Progenitor cell of endocrine pancreas (in vitro differentiated cells): ENCODE results near the gene CIT. TPM values are rescaled to one million over a fixed set of nuclear protein-coding genes. Genes with fewer than 3 reads are reported as not detected.

ENCODE experiments used
- DNase-seq: peaks from one replicate; pipeline ENCODE4 v3.0.0; 2021; ENCODE audit warnings: low spot score; ENCODE audit not compliant: unreplicated experiment
- H3K27ac Mint-ChIP-seq: 2 replicates; pipeline ENCODE4 v1.8.0; 2021; ENCODE audit warnings: mild to moderate bottlenecking, moderate library complexity, mixed read lengths
- H3K27me3 Mint-ChIP-seq: 2 replicates; pipeline ENCODE4 v1.8.0; 2021; ENCODE audit warnings: mixed read lengths
- H3K36me3 Mint-ChIP-seq: 2 replicates; pipeline ENCODE4 v1.8.0; 2022; ENCODE audit warnings: mixed read lengths; ENCODE audit not compliant: insufficient read depth
- H3K4me1 Mint-ChIP-seq: 2 replicates; pipeline ENCODE4 v1.8.0; 2021; ENCODE audit warnings: low read depth, mixed read lengths
- H3K4me3 Mint-ChIP-seq: 2 replicates; pipeline ENCODE4 v1.8.0; 2021; ENCODE audit warnings: low read depth, mild to moderate bottlenecking, moderate library complexity, mixed read lengths
- H3K9me3 Mint-ChIP-seq: 2 replicates; pipeline ENCODE4 v1.8.0; 2021; ENCODE audit warnings: low read depth, mixed read lengths
- total RNA-seq: library from RNA; stranded (reverse); gene quantifications from 2 replicates; pipeline ENCODE4 v1.2.1, GENCODE V29; 2021
- TF ChIP-seq, protein P1 (sequence below): fragments of 200-600 bp; sonication (generic); IDR thresholded peaks from one replicate; pipeline ENCODE4 v1.5.0; 2021; ENCODE audit warnings: antibody characterized with exemption, mild to moderate bottlenecking; ENCODE audit not compliant: unreplicated experiment

The CIT gene
- total RNA-seq, 1 donor from 2014 or later = 44.1 TPM

DNA sequence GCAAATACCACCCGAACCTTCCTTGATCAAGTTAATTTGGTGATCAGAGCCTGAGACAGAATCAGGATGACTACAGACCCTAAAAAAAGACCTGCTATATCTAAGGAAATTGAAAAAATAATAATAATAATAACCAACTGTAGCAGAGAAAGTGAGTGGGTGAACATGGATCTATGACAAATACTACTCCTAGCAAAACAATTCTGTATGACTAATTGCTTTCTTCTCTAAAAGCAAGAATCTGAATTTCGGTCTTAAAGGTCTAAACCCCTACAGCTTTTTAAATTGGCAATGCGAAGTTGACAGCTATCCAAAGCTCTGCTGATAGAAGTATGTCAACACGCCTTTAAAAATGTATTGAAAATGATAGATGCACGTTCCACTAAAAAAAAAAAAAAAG, 107.0 kb downstream of the CIT start:
- DNase-seq = no peak
- Mint-ChIP-seq H3K27ac (no peak overlapping the region), H3K36me3 (peaks cover 17% of the 10 kb centered on the region), H3K27me3 (no peaks in the 10 kb centered on the region), H3K4me1 (no peaks in the 10 kb centered on the region), H3K9me3 (no peaks in the 10 kb centered on the region), H3K4me3 (no peak overlapping the region)
- TF ChIP-seq, protein P1, sequence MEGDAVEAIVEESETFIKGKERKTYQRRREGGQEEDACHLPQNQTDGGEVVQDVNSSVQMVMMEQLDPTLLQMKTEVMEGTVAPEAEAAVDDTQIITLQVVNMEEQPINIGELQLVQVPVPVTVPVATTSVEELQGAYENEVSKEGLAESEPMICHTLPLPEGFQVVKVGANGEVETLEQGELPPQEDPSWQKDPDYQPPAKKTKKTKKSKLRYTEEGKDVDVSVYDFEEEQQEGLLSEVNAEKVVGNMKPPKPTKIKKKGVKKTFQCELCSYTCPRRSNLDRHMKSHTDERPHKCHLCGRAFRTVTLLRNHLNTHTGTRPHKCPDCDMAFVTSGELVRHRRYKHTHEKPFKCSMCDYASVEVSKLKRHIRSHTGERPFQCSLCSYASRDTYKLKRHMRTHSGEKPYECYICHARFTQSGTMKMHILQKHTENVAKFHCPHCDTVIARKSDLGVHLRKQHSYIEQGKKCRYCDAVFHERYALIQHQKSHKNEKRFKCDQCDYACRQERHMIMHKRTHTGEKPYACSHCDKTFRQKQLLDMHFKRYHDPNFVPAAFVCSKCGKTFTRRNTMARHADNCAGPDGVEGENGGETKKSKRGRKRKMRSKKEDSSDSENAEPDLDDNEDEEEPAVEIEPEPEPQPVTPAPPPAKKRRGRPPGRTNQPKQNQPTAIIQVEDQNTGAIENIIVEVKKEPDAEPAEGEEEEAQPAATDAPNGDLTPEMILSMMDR = no peak

DNA sequence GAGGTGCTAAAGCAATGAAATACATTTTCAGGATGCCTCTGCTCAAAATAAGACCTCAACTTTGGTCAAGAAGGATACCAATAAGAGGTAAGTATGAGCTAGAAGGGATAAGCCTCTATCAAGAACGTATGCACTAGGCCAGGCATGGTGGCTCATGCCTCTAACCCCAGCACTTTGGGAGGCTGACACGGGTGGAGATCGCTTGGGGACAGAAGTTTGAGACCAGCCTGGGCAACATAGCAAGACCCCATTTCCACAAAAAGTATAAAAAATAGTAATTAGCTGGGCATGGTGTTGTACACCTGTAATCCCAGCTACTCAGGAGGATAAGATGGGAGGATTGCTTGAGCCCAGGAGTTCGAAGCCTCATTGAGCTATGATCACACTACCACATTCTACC, 114.5 kb downstream of the CIT start:
- TF ChIP-seq, protein P1 = no peak
- Mint-ChIP-seq H3K9me3 (no peaks in the 10 kb centered on the region), H3K36me3 (peaks cover 23% of the 10 kb centered on the region), H3K4me3 (no peak overlapping the region), H3K4me1 (no peaks in the 10 kb centered on the region), H3K27me3 (no peaks in the 10 kb centered on the region), H3K27ac (no peak overlapping the region)
- no peak for DNase-seq

DNA sequence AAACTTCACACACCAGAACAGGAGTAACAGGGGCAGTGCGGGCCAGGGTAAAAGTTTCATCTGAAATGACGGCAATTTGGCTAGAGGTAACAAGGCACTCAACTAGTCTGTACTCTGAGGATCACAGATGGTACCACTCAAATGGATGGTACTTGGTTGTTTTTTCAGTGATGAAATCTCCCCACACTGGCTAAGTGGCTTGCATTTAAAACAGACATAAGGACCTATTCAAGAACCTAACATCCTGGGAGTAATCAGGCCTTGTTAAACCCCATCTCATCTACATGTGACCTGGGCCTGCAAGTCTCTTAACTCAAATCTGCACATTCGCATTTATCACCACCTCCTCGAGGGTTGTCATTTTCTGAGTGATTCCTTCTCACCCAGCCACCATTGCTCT, 118.4 kb downstream of the CIT start:
- Mint-ChIP-seq H3K36me3 (peaks cover 17% of the 10 kb centered on the region), H3K4me1 (no peaks in the 10 kb centered on the region), H3K27ac (no peak overlapping the region), H3K9me3 (no peaks in the 10 kb centered on the region), H3K27me3 (no peaks in the 10 kb centered on the region), H3K4me3 (no peak overlapping the region)
- no peak for DNase-seq
- TF ChIP-seq, protein P1 = no peak

DNA sequence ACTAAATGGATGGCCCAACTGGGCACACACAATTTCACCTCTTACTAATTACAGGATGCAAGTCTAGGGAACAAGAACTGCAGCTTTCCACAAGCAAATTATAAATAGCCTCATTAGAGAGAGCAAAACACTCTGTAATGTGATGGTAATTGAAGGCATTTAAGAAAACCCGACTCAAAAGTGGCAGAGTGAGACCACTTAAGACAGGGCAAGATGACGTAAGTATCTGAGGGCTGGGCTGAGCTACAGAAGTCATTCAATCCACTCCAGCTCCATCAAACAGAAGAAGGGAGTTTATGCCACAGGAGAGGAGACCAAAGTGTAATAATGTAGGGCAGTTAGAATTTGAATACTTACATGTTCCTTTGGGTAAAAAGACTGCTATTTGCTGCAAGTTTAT, 118.9 kb downstream of the CIT start:
- TF ChIP-seq, protein P1 = no peak
- no peaks in the 10 kb centered on the region for H3K9me3 Mint-ChIP-seq
- no peaks in the 10 kb centered on the region for H3K4me1 Mint-ChIP-seq
- peaks cover 14% of the 10 kb centered on the region for H3K36me3 Mint-ChIP-seq
- no peak overlapping the region for H3K27ac Mint-ChIP-seq
- no peaks in the 10 kb centered on the region for H3K27me3 Mint-ChIP-seq
- no peak overlapping the region for H3K4me3 Mint-ChIP-seq
- no peak for DNase-seq

DNA sequence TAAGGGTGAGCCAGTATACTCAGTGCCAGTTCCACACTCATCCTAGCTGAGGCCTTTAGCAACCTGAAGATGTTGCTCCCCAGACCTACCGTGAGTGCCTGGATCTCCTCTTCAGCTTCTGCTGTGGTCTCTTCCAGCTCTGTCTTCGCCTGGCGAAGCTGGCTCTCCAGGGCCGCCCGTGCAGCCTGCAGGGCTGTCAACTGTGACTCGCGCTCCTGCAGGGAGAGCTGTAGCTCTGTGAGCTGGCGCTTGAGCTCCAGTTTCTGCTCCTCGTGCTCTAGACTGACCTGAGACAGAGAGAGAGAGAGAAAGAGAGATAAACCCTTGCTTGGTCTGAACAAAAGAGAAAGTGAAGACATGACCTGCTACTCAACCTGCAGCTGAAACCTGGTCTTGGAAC, 125.2 kb downstream of the CIT start:
- Mint-ChIP-seq H3K4me1 (no peaks in the 10 kb centered on the region), H3K4me3 (no peak overlapping the region), H3K36me3 (peaks cover 22% of the 10 kb centered on the region), H3K27me3 (no peaks in the 10 kb centered on the region), H3K9me3 (no peaks in the 10 kb centered on the region), H3K27ac (no peak overlapping the region)
- no peak for DNase-seq
- TF ChIP-seq, protein P1 = no peak
